Keratinocyte (primary cell): ENCODE results near the gene PTN. TPM values are rescaled to one million over a fixed set of nuclear protein-coding genes. Genes with fewer than 3 reads are reported as not detected.

Experiments
- DNase-seq: peaks from one replicate; pipeline ENCODE4 v3.0.0-alpha.2; 2011; ENCODE audit warnings: low read depth, missing footprints, low spot score
- FAIRE-seq: peaks from 2 replicates; lab custom pipeline; 2011; peaks lifted over from hg19 to GRCh38; lab: Jason Lieb, UNC
- H2AFZ ChIP-seq: 2 replicates; pipeline ENCODE4 v1.6.0; 2012; ENCODE audit warnings: low read length, control low read depth, inconsistent platforms; ENCODE audit not compliant: control insufficient read depth
- H3K27ac ChIP-seq: 2 replicates; pipeline ENCODE4 v1.5.1; 2011; ENCODE audit warnings: low read length; ENCODE audit not compliant: control insufficient read depth, insufficient read depth
- H3K27me3 ChIP-seq: 3 replicates; pipeline ENCODE4 v1.6.0; 2011; ENCODE audit warnings: low read length; ENCODE audit not compliant: control insufficient read depth, insufficient read depth; ENCODE audit errors: extremely low read depth
- H3K36me3 ChIP-seq, 2 experiments: 2 replicates in 1 of 2; 3 replicates in 1 of 2; pipeline ENCODE4 v1.5.1; 2011; ENCODE audit warnings: low read length in 2 of 2, mild to moderate bottlenecking in 1 of 2; ENCODE audit not compliant: control insufficient read depth in 2 of 2, insufficient read depth in 2 of 2; ENCODE audit errors: extremely low read depth in 1 of 2
- H3K4me1 ChIP-seq: 3 replicates; pipeline ENCODE4 v1.5.1; 2011; ENCODE audit warnings: low read length; ENCODE audit not compliant: control insufficient read depth, insufficient read depth; ENCODE audit errors: extremely low read depth
- H3K4me2 ChIP-seq: 3 replicates; pipeline ENCODE4 v1.6.0; 2011; ENCODE audit warnings: low read depth, low read length; ENCODE audit not compliant: control insufficient read depth, insufficient read depth; ENCODE audit errors: extremely low read depth
- H3K4me3 ChIP-seq, 3 experiments: fragments of 200-600 bp in 1 of 3; sonication (generic) in 1 of 3; 2 replicates in 2 of 3; 3 replicates in 1 of 3; pipeline ENCODE4 v1.5.1; 2011 to 2016; ENCODE audit warnings: low read length in 3 of 3, mild to moderate bottlenecking in 3 of 3, control low read depth in 2 of 3, inconsistent platforms in 1 of 3, low read depth in 1 of 3, mixed read lengths in 1 of 3, mixed run types in 1 of 3, moderate library complexity in 1 of 3; ENCODE audit not compliant: control insufficient read depth in 2 of 3, insufficient read depth in 2 of 3; ENCODE audit errors: extremely low read depth in 1 of 3
- H3K79me2 ChIP-seq: 2 replicates; pipeline ENCODE4 v1.6.0; 2012; ENCODE audit warnings: low read length; ENCODE audit not compliant: control insufficient read depth, insufficient read depth
- H3K9ac ChIP-seq: 3 replicates; pipeline ENCODE4 v1.6.0; 2011; ENCODE audit warnings: low read length; ENCODE audit not compliant: control insufficient read depth, insufficient read depth; ENCODE audit errors: extremely low read depth
- H3K9me1 ChIP-seq: 3 replicates; pipeline ENCODE4 v1.6.0; 2011; ENCODE audit warnings: low read length; ENCODE audit not compliant: control insufficient read depth, insufficient read depth; ENCODE audit errors: extremely low read depth
- H3K9me3 ChIP-seq: 2 replicates; pipeline ENCODE4 v1.5.1; 2012; ENCODE audit warnings: low read depth, low read length; ENCODE audit not compliant: control insufficient read depth
- H4K20me1 ChIP-seq: 3 replicates; pipeline ENCODE4 v1.6.0; 2011; ENCODE audit warnings: low read length; ENCODE audit not compliant: control insufficient read depth, insufficient read depth; ENCODE audit errors: extremely low read depth
- CTCF ChIP-seq, 3 experiments: IDR thresholded peaks in 1 of 3; conservative IDR thresholded peaks in 1 of 3; optimal IDR thresholded peaks in 1 of 3; 2 replicates in 2 of 3; 3 replicates in 1 of 3; pipeline versions ENCODE3 to v1.5.1; 2011; ENCODE audit warnings: low read length in 3 of 3, mild to moderate bottlenecking in 3 of 3, moderate library complexity in 2 of 3, control low read depth in 1 of 3, inconsistent platforms in 1 of 3; ENCODE audit not compliant: insufficient read depth in 2 of 3; ENCODE audit errors: extremely low read depth in 1 of 3
- EZH2 ChIP-seq: IDR thresholded peaks from one replicate; pipeline ENCODE4 v1.6.1; 2012; ENCODE audit warnings: inconsistent platforms, mild to moderate bottlenecking, low read length, moderate library complexity
- dilution Hi-C: fragments of 300-500 bp; cut with MboI; formaldehyde crosslinking; loops from one replicate; pipeline ENCODE4 v1.7.0; 2020; ENCODE audit warnings: low sequenced_read_pairs; ENCODE audit not compliant: extremely low pct_ligation_motif_present
- polyA plus RNA-seq, 5 experiments: library from polyadenylated mRNA; depleted of rRNA in 3 of 5; stranded (reverse) in 3 of 5; stranded (forward) in 1 of 5; unstranded in 1 of 5; fragments of >200 nt; gene quantifications; 1 replicate in 1 of 5; 2 replicates in 3 of 5; 3 replicates in 1 of 5; pipeline versions ENCODE4 v1.2.1 to v1.2.3, GENCODE V29; 2011 to 2012; ENCODE audit warnings: missing spikeins in 2 of 5, low read depth in 1 of 5, low replicate concordance in 1 of 5

Gene PTN
- polyA plus RNA-seq, 1 donor (not counting 4 experiments of a cell fraction or from before 2014, with no cell fraction given) = not detected

- H2AFZ ChIP-seq = no peak overlapping the region
- no peak overlapping the region for H3K4me3 ChIP-seq
- peaks cover 2% of the 10 kb centered on the region for H3K9me3 ChIP-seq
- H3K9me1 ChIP-seq = no peaks in the 10 kb centered on the region
- no peak overlapping the region for H3K9ac ChIP-seq
- H3K36me3 ChIP-seq = no peaks in the 10 kb centered on the region
- H3K4me1 ChIP-seq = no peaks in the 10 kb centered on the region
- no peaks in the 10 kb centered on the region for H3K27me3 ChIP-seq
- FAIRE-seq (no peak), DNase-seq (no peak)
- dilution Hi-C loops = no loop called here
- TF ChIP-seq CTCF (optimal IDR thresholded peaks at IDR 0.05 in 1 of 3, IDR thresholded peaks at IDR 0.05 in 1 of 3, conservative IDR thresholded peaks at IDR 0.05 in 1 of 3; ENCODE audit: extremely low read depth in 1 of 3, insufficient read depth in 2 of 3, low read length in 3 of 3) = no peak
- no peak for TF ChIP-seq EZH2
- H3K4me2 ChIP-seq = no peak overlapping the region
- no peaks in the 10 kb centered on the region for H3K79me2 ChIP-seq
- H4K20me1 ChIP-seq = no peaks in the 10 kb centered on the region
- no peak overlapping the region for H3K27ac ChIP-seq
Observed at GRCh38 chr7:137243741-137244140, 99.8 kb downstream of the PTN start.

- no peak for FAIRE-seq
- TF ChIP-seq CTCF (optimal IDR thresholded peaks at IDR 0.05 in 1 of 3, IDR thresholded peaks at IDR 0.05 in 1 of 3, conservative IDR thresholded peaks at IDR 0.05 in 1 of 3; ENCODE audit: extremely low read depth in 1 of 3, insufficient read depth in 2 of 3, low read length in 3 of 3) = no peak
- no peak for TF ChIP-seq EZH2
Observed at GRCh38 chr7:137242616-137243015, 100.9 kb downstream of the PTN start.

More at GRCh38 chr7:137242616-137243015, 100.9 kb downstream of the PTN start:
- dilution Hi-C loops = no loop called here
- peaks cover 2% of the 10 kb centered on the region for H3K9me3 ChIP-seq
- H3K4me2 ChIP-seq = no peak overlapping the region
- H3K9me1 ChIP-seq = no peaks in the 10 kb centered on the region
- H3K9ac ChIP-seq = no peak overlapping the region
- no peaks in the 10 kb centered on the region for H3K79me2 ChIP-seq
- H4K20me1 ChIP-seq = no peaks in the 10 kb centered on the region
- no peaks in the 10 kb centered on the region for H3K36me3 ChIP-seq
- no peaks in the 10 kb centered on the region for H3K27me3 ChIP-seq
- no peak overlapping the region for H3K4me3 ChIP-seq
- DNase-seq = no peak
- H3K27ac ChIP-seq = no peak overlapping the region
- no peak overlapping the region for H2AFZ ChIP-seq
- no peaks in the 10 kb centered on the region for H3K4me1 ChIP-seq
